Measurements from ENCODE around the gene GPR62. TPM values are rescaled to one million over a fixed set of nuclear protein-coding genes. Genes with fewer than 3 reads are reported as not detected.

GPR62 gene
- total and polyA plus RNA-seq, 2 experiments from 2014 or later = not detected

GRCh38 chr3:51961011-51961410 is 5.8 kb downstream of the GPR62 start:
- in situ Hi-C loops (cut with MboI) = no loop called here
- no peak overlapping the region for H2AFZ ChIP-seq
- H3K9ac ChIP-seq = no peak overlapping the region
- H3K9me2 ChIP-seq (ENCODE audit: insufficient read depth) = no peaks in the 10 kb centered on the region
- no peak for DNase-seq
- H3K27ac ChIP-seq = no peak overlapping the region
- H3K4me3 ChIP-seq = no peak overlapping the region
- no peaks in the 10 kb centered on the region for H3K36me3 ChIP-seq (ENCODE audit: low read depth)
- WGBS, 2 experiments (ENCODE audit: low coverage in 1 of 2, low lambda C conversion rate in 2 of 2, missing lambda C conversion rate in 2 of 2) = 92 to 93% methylated on average over 16 to 18 of the region's 18 CpGs
- peaks cover 15% of the 10 kb centered on the region; the same call in 1 of the 2 replicates for H3K79me2 ChIP-seq (ENCODE audit: insufficient read depth)
- no peaks in the 10 kb centered on the region for H4K20me1 ChIP-seq (ENCODE audit: insufficient read depth)
- no peak overlapping the region for H3K4me2 ChIP-seq (ENCODE audit: unreplicated experiment)
- no peak for TF ChIP-seq EZH2phosphoT487 (IDR thresholded peaks at IDR 0.05; ENCODE audit: insufficient read depth, low read depth)
- no peak for TF ChIP-seq EZH2 (IDR thresholded peaks at IDR 0.05; ENCODE audit: insufficient read depth, poor library complexity, severe bottlenecking)
- no peaks in the 10 kb centered on the region for H3K27me3 ChIP-seq (replicated peaks; ENCODE audit: insufficient read depth)
- H3K4me1 ChIP-seq (ENCODE audit: insufficient read depth) = no peaks in the 10 kb centered on the region
- H3K9me3 ChIP-seq (ENCODE audit: low read depth) = no peaks in the 10 kb centered on the region
- H3F3A ChIP-seq (ENCODE audit: insufficient read depth) = no peaks in the 10 kb centered on the region

- Histone ChIP-seq H3K4me3 (no peak overlapping the region), H3K79me2 (ENCODE audit: insufficient read depth) (peaks cover 24% of the 10 kb centered on the region; the same call in 1 of the 2 replicates), H2AFZ (no peak overlapping the region), H3K36me3 (ENCODE audit: low read depth) (no peaks in the 10 kb centered on the region), H4K20me1 (ENCODE audit: insufficient read depth) (no peaks in the 10 kb centered on the region), H3F3A (ENCODE audit: insufficient read depth) (no peaks in the 10 kb centered on the region), H3K9ac (no peak overlapping the region), H3K9me2 (ENCODE audit: insufficient read depth) (no peaks in the 10 kb centered on the region), H3K4me1 (ENCODE audit: insufficient read depth) (0 out of 2 replicates have a peak, but pooled peaks cover 6% of the 10 kb centered on the region), H3K27ac (no peak overlapping the region), H3K9me3 (ENCODE audit: low read depth) (no peaks in the 10 kb centered on the region), H3K27me3 (replicated peaks; ENCODE audit: insufficient read depth) (no peaks in the 10 kb centered on the region), H3K4me2 (ENCODE audit: unreplicated experiment) (no peak overlapping the region)
- 67 to 68% methylated on average over 9 of the region's 9 CpGs for WGBS, 2 experiments (ENCODE audit: low coverage in 1 of 2, low lambda C conversion rate in 2 of 2, missing lambda C conversion rate in 2 of 2)
- TF ChIP-seq EZH2phosphoT487 (IDR thresholded peaks at IDR 0.05; ENCODE audit: insufficient read depth, low read depth) (no peak), EZH2 (IDR thresholded peaks at IDR 0.05; ENCODE audit: insufficient read depth, poor library complexity, severe bottlenecking) (no peak)
- in situ Hi-C loops (cut with MboI) = no loop called here
- DNase-seq = no peak
These were observed 6.7 kb downstream of the GPR62 start for GRCh38 chr3:51961602-51962569.

- Histone ChIP-seq H4K20me1 (ENCODE audit: insufficient read depth) (no peaks in the 10 kb centered on the region), H3K4me1 (ENCODE audit: insufficient read depth) (0 out of 2 replicates have a peak, but pooled peaks cover 6% of the 10 kb centered on the region), H3K36me3 (ENCODE audit: low read depth) (no peaks in the 10 kb centered on the region), H3K79me2 (ENCODE audit: insufficient read depth) (peaks cover 26% of the 10 kb centered on the region; the same call in 1 of the 2 replicates), H3K9me3 (ENCODE audit: low read depth) (no peaks in the 10 kb centered on the region), H3K27ac (no peak overlapping the region), H3K9me2 (ENCODE audit: insufficient read depth) (no peaks in the 10 kb centered on the region), H3K4me3 (no peak overlapping the region), H3K4me2 (ENCODE audit: unreplicated experiment) (no peak overlapping the region), H3F3A (ENCODE audit: insufficient read depth) (no peaks in the 10 kb centered on the region), H2AFZ (no peak overlapping the region), H3K27me3 (replicated peaks; ENCODE audit: insufficient read depth) (no peaks in the 10 kb centered on the region), H3K9ac (no peak overlapping the region)
- DNase-seq = no peak
- in situ Hi-C loops (cut with MboI) = no loop called here
- TF ChIP-seq EZH2phosphoT487 (IDR thresholded peaks at IDR 0.05; ENCODE audit: insufficient read depth, low read depth) = no peak
- no peak for TF ChIP-seq EZH2 (IDR thresholded peaks at IDR 0.05; ENCODE audit: insufficient read depth, poor library complexity, severe bottlenecking)
- WGBS, 2 experiments (ENCODE audit: low coverage in 1 of 2, low lambda C conversion rate in 2 of 2, missing lambda C conversion rate in 2 of 2) = 79 to 86% methylated on average over 6 of the region's 6 CpGs
These were observed 7.8 kb downstream of the GPR62 start for GRCh38 chr3:51962854-51963530.

GRCh38 chr3:51963951-51964451 is 8.8 kb downstream of the GPR62 start:
- Histone ChIP-seq H3K27me3 (replicated peaks; ENCODE audit: insufficient read depth) (no peaks in the 10 kb centered on the region), H3K36me3 (ENCODE audit: low read depth) (no peaks in the 10 kb centered on the region), H3K4me3 (no peak overlapping the region), H3K27ac (no peak overlapping the region), H3K9me3 (ENCODE audit: low read depth) (no peaks in the 10 kb centered on the region), H4K20me1 (ENCODE audit: insufficient read depth) (no peaks in the 10 kb centered on the region), H3K79me2 (ENCODE audit: insufficient read depth) (peaks cover 26% of the 10 kb centered on the region; the same call in 1 of the 2 replicates), H3K4me2 (ENCODE audit: unreplicated experiment) (no peak overlapping the region), H2AFZ (no peak overlapping the region), H3K9me2 (ENCODE audit: insufficient read depth) (no peaks in the 10 kb centered on the region), H3K9ac (no peak overlapping the region), H3K4me1 (ENCODE audit: insufficient read depth) (0 out of 2 replicates have a peak, but pooled peaks cover 6% of the 10 kb centered on the region), H3F3A (ENCODE audit: insufficient read depth) (peaks cover 5% of the 10 kb centered on the region; the same call in 1 of the 2 replicates)
- in situ Hi-C loops (cut with MboI) = no loop called here
- 68 to 72% methylated on average over 9 to 12 of the region's 12 CpGs for WGBS, 2 experiments (ENCODE audit: low coverage in 1 of 2, low lambda C conversion rate in 2 of 2, missing lambda C conversion rate in 2 of 2)
- TF ChIP-seq EZH2phosphoT487 (IDR thresholded peaks at IDR 0.05; ENCODE audit: insufficient read depth, low read depth) (no peak), EZH2 (IDR thresholded peaks at IDR 0.05; ENCODE audit: insufficient read depth, poor library complexity, severe bottlenecking) (no peak)
- DNase-seq = no peak

Data from GM23248 (cell line).